Psoas muscle (tissue), 8 donors: Measurements from ENCODE around the gene SMYD3. TPM values are rescaled to one million over a fixed set of nuclear protein-coding genes. Genes with fewer than 3 reads are reported as not detected.

Experiments
- ATAC-seq, 4 donors: fragments of 200-7000 bp; cut with Tn5 transposase; one replicate each; pipeline ENCODE4 v1.9.1; 2020; ENCODE audit warnings: moderate library complexity in 3 of 4, mild to moderate bottlenecking in 2 of 4
- DNase-seq, 2 donors: peaks; one replicate each; pipeline ENCODE4 v3.0.0-alpha.2; 2020
- H3K27ac ChIP-seq: fragments of 200-600 bp; one replicate; pipeline ENCODE4 v1.8.0; 2022
- H3K27me3 ChIP-seq, 3 donors: fragments of 200-600 bp in 1 of 3; one replicate each; pipeline versions ENCODE4 v1.6.1 to v1.8.0; 2013 to 2022; ENCODE audit warnings: low read length in 2 of 3, mild to moderate bottlenecking in 2 of 3, moderate library complexity in 1 of 3; ENCODE audit not compliant: insufficient read depth in 3 of 3
- H3K36me3 ChIP-seq, 2 donors: fragments of 200-600 bp in 1 of 2; one replicate each; pipeline versions ENCODE4 v1.6.1 to v1.8.0; 2013 to 2022; ENCODE audit warnings: low read depth in 1 of 2, mild to moderate bottlenecking in 1 of 2, moderate library complexity in 1 of 2; ENCODE audit not compliant: insufficient read depth in 1 of 2
- H3K4me1 ChIP-seq: fragments of 200-600 bp; one replicate; pipeline ENCODE4 v1.8.0; 2022
- H3K4me3 ChIP-seq: fragments of 200-600 bp; one replicate; pipeline ENCODE4 v1.8.0; 2022; ENCODE audit warnings: mild to moderate bottlenecking
- H3K9me3 ChIP-seq: fragments of 200-600 bp; one replicate; pipeline ENCODE4 v1.8.0; 2022
- WGBS, 3 donors: extraction: QIAGEN DNeasy Blood & Tissue Kit; methylation state at CpG; one replicate each; pipeline versions ENCODE4 v1.1.6 to v1.1.7; 2013; 5-methylcytosine and 5-hydroxymethylcytosine counted together
- intact Hi-C, 2 donors: fragments of 100-400 bp; cut with DNase I; formaldehyde crosslinking; loops; one replicate each; pipeline versions ENCODE4 v1.11.0 to v1.14.2; 2022
- polyA plus RNA-seq, 3 donors: library from polyadenylated mRNA; stranded (reverse); fragments of 200-250 nt; gene quantifications; one replicate each; pipeline ENCODE4 v1.2.3, GENCODE V29; 2013
- total RNA-seq, 4 donors: library from RNA; stranded (reverse); fragmentation: NEBNext Ultra II Directional in 2 of 4; extraction: Animal tissue kit (Norgen Biotek cat#: 25700) in 2 of 4; gene quantifications; one replicate each; pipeline versions ENCODE4 v1.2.1 to v1.2.4, GENCODE V29; 2021 to 2023
- TF ChIP-seq, protein P1 (sequence below): fragments of 200-600 bp; IDR thresholded peaks from one replicate; pipeline ENCODE4 v1.8.0; 2022; ENCODE audit warnings: antibody characterized with exemption
- donor health status: healthy with polysubstance abuse.
- donor health status: DM: no; HTN: no; CAD: no; lungs with moderate emphysema.
- donor health status: Bipolar disorder and iron deficiency.
- donor health status: healthy.
- donor health status: DM: yes; HTN: yes; CAD: no.
- donor health status: DM: no; HTN: no; CAD: no.
- donor health status: DM: no; HTN: no; CAD: no.
- donor health status: DM: yes; HTN: yes; CAD: no.

Gene SMYD3
- total and polyA plus RNA-seq, 7 donors: 2.9 to 6.4 (median 4.9) TPM

DNA sequence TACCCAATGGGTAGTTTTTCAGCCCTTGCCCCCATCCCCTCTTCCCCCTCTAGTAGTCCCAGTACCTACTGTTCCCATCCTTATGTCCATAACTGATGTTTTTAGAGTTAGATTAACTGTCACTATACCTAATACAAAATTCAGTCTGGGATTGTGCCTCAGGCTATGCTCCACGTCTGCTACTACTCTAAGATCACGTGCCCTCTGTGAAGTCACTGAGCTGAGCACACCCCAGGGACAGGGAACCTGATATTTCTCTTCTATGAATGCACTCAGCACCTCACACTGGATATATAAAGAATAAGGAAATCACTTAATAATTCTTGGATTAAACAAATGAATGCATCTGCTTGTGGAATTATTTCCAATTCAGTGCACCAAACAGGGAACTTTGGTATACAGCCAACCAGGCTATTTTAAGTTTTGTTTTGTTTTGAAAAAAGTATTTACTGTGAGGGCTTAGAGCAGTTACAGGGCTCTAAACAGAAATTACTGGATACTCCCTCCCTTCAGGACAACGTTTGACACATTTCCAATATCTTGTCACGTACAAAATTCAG is 307.9 kb downstream of the SMYD3 start:
- H3K4me3 ChIP-seq: no peak overlapping the region
- no peaks in the 10 kb centered on the region for H3K27me3 ChIP-seq
- ATAC-seq (no peak), DNase-seq (no peak)
- TF ChIP-seq, protein P1, sequence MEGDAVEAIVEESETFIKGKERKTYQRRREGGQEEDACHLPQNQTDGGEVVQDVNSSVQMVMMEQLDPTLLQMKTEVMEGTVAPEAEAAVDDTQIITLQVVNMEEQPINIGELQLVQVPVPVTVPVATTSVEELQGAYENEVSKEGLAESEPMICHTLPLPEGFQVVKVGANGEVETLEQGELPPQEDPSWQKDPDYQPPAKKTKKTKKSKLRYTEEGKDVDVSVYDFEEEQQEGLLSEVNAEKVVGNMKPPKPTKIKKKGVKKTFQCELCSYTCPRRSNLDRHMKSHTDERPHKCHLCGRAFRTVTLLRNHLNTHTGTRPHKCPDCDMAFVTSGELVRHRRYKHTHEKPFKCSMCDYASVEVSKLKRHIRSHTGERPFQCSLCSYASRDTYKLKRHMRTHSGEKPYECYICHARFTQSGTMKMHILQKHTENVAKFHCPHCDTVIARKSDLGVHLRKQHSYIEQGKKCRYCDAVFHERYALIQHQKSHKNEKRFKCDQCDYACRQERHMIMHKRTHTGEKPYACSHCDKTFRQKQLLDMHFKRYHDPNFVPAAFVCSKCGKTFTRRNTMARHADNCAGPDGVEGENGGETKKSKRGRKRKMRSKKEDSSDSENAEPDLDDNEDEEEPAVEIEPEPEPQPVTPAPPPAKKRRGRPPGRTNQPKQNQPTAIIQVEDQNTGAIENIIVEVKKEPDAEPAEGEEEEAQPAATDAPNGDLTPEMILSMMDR: no peak
- 39 to 50% (median 43%) methylated on average over 4 of the region's 4 CpGs for WGBS, 3 donors
- intact Hi-C loops: no loop called here
- H3K36me3 ChIP-seq: no peaks in the 10 kb centered on the region
- no peaks in the 10 kb centered on the region for H3K4me1 ChIP-seq
- no peak overlapping the region for H3K27ac ChIP-seq
- H3K9me3 ChIP-seq: no peaks in the 10 kb centered on the region

GRCh38 chr1:246198115-246198816 is 308.8 kb downstream of the SMYD3 start:
- Histone ChIP-seq H3K9me3 (no peaks in the 10 kb centered on the region), H3K27me3 (no peaks in the 10 kb centered on the region), H3K4me3 (no peak overlapping the region), H3K27ac (no peak overlapping the region), H3K4me1 (no peaks in the 10 kb centered on the region), H3K36me3 (no peaks in the 10 kb centered on the region)
- intact Hi-C loops: no loop called here
- DNase-seq: no peak
- 88 to 93% (median 91%) methylated on average over 2 of the region's 2 CpGs for WGBS, 3 donors
- ATAC-seq: no peak
- TF ChIP-seq, protein P1: no peak

DNA sequence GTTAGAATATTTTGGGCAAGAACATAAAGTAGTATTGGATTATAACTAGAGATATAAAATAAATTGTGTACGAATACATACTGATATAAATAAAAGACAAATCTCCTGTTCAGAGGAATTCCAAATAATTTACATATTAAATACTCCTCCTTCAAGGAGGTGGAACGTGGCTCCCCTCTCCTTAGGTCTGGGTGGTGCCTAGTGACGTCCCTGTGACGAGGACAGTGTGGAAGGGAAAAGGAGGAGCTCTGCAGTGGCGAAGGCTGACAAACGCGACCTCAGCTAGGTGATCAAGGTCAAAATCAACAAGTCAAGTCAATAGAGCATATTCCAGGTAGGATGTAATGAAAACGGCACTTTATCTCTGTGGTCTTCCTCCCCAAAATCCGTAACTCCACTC is 310.0 kb downstream of the SMYD3 start:
- H3K27ac ChIP-seq: no peak overlapping the region
- no peaks in the 10 kb centered on the region for H3K9me3 ChIP-seq
- 92 to 96% (median 93%) methylated on average over 9 of the region's 9 CpGs for WGBS, 3 donors
- no peaks in the 10 kb centered on the region for H3K4me1 ChIP-seq
- TF ChIP-seq, protein P1: no peak
- no peak for DNase-seq
- no peaks in the 10 kb centered on the region for H3K36me3 ChIP-seq
- no peak overlapping the region for H3K4me3 ChIP-seq
- intact Hi-C loops: no loop called here
- H3K27me3 ChIP-seq: no peaks in the 10 kb centered on the region
- no peak for ATAC-seq

DNA sequence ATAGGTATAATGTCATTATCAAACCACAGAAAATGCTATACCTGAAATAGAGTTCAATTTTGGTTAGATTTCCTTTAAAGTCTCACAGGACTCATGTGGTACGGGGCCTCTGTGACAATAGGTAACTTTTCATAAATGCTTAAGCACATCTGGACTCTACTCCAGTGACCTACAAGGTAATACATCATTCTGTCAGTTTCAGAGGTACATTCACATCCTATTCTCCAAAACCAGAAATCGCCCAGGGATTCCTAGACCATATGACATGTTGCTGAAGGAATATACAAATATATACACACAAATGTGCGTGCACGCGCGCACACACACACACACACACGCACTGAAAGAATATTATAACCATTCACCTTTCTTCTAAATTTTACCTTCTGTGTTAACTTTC is 311.8 kb downstream of the SMYD3 start:
- Histone ChIP-seq H3K9me3 (no peaks in the 10 kb centered on the region), H3K4me3 (no peak overlapping the region), H3K4me1 (no peaks in the 10 kb centered on the region), H3K27ac (no peak overlapping the region), H3K36me3 (no peaks in the 10 kb centered on the region), H3K27me3 (no peaks in the 10 kb centered on the region)
- intact Hi-C loops: no loop called here
- TF ChIP-seq, protein P1: no peak
- ATAC-seq: no peak
- no peak for DNase-seq
- WGBS, 3 donors: 97 to 99% (median 98%) methylated on average over 7 of the region's 7 CpGs

DNA sequence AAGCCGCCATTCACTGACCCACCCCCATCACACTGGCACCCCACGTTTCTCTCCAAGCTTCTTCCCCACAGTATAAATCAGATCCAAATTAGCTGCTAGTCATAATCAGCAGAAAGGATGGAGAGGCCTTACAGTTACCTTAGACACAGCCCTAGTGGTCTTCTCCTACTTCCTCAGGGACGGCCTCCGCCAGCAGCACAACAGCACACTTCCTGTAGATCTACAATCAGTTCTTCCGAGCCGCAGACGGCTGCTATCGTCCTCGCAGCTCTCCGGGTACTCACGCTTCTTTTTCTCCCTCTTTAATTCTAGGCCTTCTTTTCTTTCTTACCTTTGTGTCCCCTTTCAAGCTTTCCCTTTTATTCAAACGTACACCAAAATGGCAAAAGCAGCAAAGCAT is 313.5 kb downstream of the SMYD3 start:
- H3K27ac ChIP-seq: no peak overlapping the region
- no peaks in the 10 kb centered on the region for H3K9me3 ChIP-seq
- no peak overlapping the region for H3K4me3 ChIP-seq
- intact Hi-C loops: no loop called here
- no peaks in the 10 kb centered on the region for H3K4me1 ChIP-seq
- ATAC-seq (no peak), DNase-seq (no peak)
- WGBS, 3 donors: 89 to 96% (median 94%) methylated on average over 12 of the region's 12 CpGs
- TF ChIP-seq, protein P1: no peak
- no peaks in the 10 kb centered on the region for H3K36me3 ChIP-seq
- no peaks in the 10 kb centered on the region for H3K27me3 ChIP-seq
